HG02678 (cell line): ENCODE measurements around the gene GTF2H3.
"Not testable (repeated sequence)": the region's sequence is repeated elsewhere in the genome, so short reads cannot be mapped to it uniquely, and the experiment has no call there.

Experiments
- ATAC-seq: cut with Tn5 transposase; IDR thresholded peaks from one replicate; pipeline ENCODE4 v1.9.1; 2021; ENCODE audit warnings: mild to moderate bottlenecking, moderate library complexity; ENCODE audit not compliant: unreplicated experiment

Gene GTF2H3

DNA sequence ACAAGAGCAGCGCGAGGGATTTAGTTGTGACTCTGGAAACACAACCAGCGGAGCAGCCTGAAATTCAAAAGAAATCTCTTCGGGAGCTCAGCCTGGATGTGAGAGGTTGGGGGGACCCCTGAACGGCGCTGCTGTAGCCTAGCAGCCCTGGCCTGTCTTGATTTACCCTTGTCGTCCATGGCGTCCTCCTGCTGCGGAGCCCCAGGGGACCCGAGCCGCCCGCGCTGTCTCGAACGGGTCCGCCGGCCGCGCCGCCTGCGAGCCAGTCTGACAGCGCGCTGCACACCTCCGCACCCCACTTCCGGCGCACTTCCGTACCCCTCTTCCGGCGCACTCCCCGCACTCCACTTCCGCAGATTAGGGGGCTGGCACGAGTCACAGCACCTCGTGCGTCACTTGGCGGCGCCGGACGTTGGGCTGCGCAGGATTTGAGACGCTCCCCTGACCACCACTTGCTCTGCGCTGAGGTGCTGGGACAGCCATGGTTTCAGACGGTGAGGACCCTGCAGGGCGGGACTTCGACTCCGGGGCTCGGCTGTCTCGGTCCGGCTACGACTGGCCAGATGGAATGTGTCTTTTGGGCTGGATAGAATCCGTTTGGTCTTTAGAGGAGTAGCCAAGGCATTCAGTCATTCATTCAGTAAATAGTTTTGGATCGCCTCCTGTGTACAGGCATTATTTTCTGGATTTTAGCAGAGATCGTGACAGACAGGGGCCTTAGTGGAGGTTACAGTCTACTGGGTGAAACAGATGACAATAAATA lies at the start of gene GTF2H3, which contains the start of gene EIF2B1:
TSS of gene GTF2H3 (plus strand) at position 451 of the 763 bp plus-strand sequence. CDS start at position 482, 31 bp downstream.
TSS of gene EIF2B1 (minus strand) at position 308 of the 763 bp plus-strand sequence. CDS start at position 179, 129 bp downstream.
- peak; percentile 96 for ATAC-seq

DNA sequence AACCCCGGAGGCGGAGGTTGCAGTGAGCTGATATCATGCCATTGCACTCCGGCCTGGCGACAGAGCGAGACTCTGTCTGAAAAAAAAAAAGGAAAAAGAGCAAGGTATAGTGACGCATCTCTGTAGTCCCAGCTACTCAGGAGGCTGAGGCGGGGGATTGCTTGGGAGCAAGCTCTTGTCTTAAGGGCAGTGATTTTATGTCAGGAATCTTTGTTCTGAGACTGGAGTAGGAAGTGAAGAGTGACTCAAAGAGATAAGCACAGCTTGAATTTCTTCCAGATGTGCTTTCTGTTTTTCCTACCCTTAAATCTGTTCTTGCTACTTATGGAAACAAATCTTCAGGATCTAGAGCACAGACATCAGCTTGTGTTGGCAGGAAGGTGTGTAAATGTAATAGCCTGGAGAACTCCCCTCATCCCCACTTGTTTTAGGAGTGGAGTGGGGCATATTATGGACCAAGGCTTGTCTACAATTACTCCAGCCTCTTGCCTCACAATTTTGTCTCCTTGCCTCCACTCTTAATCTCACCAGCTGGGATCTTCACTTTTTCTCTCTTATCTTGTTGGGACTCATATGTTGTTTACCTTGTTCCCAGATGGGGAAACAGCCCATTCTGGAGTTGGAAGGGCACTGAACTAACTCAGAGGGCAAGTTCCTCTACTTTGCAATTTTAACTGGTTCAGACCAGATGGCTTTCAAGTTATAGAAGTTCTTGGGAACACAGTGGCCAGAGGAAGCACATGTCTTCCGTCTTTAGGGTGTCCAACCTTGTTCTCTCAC lies 41.7 kb upstream of the GTF2H3 start:
- ATAC-seq: no peak

DNA sequence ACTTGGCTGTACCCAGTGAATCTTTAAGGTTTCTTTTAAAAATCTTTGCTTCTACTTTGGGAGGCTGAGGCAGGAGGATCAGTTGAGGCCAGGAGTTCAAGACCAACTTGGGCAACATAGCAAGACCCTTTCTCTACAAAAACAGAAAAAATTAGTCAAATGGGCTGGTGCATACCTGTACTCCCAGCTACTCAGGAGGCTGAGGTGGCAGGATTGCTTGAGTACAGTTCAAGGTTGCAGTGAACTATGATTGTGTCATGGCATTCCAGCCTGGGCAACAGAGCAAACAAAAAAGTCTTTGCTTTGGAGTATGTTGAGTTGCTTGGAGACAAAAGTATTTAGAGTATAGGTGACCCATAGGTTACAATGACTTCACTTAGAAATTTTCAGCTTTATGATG lies 37.9 kb upstream of the GTF2H3 start:
- ATAC-seq: no peak

GRCh38 chr12:123597100-123597499 lies 36.5 kb upstream of the GTF2H3 start:
- no peak for ATAC-seq

DNA sequence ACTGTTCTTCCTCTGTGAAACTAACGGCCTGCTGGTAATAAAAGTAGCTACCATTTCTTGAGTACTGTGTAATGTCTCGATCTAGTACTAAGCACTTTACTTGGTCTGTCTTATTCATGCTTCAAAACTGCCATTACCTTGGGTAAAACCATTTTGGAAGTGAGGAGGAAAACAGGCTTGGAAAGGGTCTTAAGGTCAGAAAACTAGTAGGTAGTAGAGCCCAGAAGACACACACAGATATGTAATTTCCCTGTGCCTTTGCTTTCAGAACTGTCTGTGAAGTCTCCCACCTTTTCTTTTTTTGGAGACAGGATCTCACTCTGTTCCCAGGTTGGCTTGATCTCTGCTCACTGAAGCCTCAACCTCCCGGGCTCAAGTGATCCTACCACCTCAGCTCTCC lies 35.1 kb upstream of the GTF2H3 start:
- no peak for ATAC-seq

DNA sequence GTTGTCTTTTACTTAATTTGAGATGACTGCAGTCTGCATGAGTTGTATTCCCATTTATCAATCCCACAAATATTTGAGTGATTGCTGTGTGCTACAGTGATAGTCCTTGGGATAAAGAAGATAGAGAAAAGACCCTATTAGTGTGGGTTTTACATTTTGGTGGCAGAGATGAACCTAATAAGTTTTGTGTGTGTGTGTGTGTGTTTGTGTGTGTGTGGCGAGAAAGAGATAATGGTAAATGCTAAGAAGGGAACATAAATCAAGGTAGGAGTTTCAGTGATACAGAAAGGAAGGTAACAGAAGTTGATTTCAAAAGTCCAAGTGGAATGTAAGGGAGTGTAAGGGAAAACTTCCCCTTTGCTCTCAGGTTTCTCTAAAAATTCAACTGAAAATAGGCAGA lies 34.3 kb upstream of the GTF2H3 start:
- ATAC-seq: no peak

- no peak for ATAC-seq
Measured at GRCh38 chr12:123599721-123600120, 33.9 kb upstream of the GTF2H3 start.

DNA sequence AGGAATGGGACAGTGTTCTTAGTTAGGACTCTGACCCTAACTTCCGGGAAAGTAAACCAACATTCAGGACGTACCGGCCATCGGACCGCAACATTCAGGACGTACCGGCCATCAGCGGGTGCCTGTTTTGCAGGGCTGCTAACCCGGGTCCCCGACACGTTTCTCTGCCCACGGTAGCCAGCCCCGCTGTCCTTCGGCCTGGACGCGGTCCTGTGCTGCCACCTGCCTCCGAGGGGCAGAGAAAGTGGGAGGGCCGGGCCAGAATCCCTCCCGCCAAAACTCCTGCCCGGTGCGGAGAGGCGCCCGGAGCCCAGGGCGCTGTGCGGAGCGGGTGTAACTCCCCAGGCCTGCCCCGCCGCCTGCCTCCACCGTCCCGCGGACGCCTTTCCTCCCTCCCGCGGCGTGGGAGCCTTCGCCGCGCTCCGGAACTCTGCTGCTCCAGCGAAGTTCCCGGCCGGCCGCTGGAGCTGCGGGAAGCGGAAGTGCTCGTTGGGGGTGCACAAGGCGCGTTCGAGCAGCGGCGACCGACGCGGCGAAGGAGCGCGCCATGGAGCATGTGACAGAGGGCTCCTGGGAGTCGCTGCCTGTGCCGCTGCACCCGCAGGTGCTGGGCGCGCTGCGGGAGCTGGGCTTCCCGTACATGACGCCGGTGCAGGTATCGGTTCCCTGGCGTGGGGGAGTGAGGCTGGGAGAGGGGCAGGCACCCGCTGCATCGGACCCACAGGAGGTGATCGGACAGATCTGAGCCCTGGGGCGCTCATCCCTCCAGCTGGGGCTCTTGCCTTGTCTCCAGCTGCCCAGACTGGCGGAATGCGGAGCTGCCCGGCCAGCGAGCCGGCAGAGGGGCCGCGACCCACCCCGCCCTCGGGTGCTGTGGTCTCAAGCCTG lies 31.8 kb upstream of the GTF2H3 start, which contains the start of gene DDX55:
TSS of gene DDX55 (plus strand) at position 498 of the 888 bp plus-strand sequence. CDS start at position 548, 50 bp downstream.
- peak; percentile 90 for ATAC-seq

DNA sequence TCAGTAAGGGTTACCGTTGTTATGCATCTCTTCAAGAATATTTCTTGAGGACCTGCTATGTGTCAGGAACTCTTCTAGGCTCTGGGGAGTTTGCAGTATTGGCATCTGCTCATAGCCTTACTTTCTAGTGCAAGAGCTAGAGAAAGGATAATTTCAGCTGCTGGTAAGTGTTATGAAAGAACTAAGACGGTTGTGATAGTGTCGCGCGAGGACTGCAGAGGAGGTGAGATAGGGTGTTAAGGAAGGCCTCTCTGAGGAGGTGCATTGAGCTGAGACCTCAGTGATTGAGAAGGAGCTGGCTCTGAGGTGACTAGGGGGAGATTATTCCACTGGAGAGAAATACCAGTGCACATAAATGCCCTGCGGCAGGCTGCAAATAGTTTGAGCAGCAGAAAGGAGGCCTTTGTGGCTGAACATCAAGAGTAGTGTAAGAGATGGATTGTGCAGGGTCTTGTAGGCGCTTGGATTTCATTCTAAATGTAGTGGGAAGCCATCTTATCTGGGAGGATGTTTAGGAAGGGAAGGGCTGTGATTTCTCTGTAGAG lies 30.9 kb upstream of the GTF2H3 start:
- no peak for ATAC-seq

GRCh38 chr12:123603495-123603894 lies 30.1 kb upstream of the GTF2H3 start:
- ATAC-seq: not testable (repeated sequence)

- no peak for ATAC-seq
Measured at GRCh38 chr12:123607756-123608155, 25.9 kb upstream of the GTF2H3 start.

DNA sequence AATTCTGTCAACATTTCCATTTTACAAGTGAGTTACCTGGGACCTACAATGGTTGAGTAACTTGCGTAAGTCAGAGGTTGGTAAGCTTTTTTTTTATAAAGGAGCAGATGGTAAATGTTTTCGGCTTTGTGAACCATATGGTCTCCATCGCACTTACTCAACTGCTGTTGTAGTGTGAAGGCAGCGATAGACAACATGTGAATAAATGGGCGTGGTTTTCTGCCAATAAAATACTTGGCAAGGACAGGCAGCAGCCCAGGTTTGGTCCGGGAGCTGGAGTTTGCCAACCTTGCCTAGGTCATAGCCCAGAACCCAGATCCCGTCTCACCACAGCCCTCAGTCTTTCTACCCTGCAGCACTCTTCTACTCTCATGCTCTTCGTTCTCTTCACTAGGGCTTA lies 25.4 kb upstream of the GTF2H3 start:
- no peak for ATAC-seq

DNA sequence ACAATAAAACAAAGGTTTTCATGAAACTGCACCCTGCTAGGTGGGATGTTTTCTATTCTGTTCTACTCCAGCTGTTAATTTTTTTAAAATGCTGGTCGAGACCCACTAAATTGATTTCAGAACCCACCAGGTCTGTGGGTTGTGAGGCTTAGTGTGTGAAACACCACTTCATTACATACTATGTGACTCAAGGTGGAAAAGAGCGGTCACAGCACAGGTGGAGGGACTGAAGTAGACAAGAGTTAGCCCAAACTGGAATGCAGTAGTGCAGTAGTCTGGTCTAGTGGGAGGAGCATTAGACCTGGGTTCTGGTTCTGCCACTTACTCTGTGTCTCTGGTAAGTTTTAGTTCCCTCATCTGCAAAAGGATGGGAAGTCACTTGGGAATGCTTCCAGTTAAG lies 19.5 kb upstream of the GTF2H3 start:
- ATAC-seq: no peak

GRCh38 chr12:123614531-123614930 lies 19.1 kb upstream of the GTF2H3 start:
- ATAC-seq: no peak

DNA sequence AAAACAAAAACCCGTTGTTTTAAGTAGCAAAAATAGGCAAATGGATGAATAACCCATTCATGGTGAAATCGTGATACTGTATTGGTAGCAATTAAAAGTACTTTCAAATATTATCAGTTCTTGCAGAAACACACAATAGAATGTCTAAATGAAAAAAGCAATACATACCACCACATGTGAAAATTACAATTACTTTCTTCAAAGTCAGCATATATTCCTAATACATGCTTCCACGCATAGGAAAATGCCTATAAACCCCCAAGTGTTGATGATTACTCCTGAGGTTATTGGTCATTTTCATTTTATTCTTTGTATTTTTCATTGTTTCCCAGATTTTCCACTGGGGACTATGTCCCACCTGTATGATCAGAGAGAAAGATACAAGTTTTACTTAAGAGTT lies 16.5 kb upstream of the GTF2H3 start:
- no peak for ATAC-seq

DNA sequence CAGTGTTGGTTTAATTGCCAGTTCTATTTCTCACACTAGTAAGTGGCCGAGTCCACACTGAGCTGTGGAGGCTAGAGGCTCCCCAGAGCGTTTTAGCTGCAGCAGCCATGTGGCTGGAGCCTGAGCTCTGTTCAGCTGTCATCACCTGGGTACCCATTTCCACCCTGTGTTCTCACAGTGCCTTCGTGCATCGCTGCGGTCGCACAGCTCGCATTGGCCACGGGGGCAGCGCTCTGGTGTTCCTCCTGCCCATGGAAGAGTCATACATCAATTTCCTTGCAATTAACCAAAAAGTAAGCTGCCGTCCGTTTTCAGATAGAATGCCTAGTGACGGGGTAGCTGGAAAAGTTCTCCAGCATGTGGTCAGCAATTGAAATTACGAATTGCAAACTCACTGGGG lies 16.0 kb upstream of the GTF2H3 start:
- no peak for ATAC-seq

DNA sequence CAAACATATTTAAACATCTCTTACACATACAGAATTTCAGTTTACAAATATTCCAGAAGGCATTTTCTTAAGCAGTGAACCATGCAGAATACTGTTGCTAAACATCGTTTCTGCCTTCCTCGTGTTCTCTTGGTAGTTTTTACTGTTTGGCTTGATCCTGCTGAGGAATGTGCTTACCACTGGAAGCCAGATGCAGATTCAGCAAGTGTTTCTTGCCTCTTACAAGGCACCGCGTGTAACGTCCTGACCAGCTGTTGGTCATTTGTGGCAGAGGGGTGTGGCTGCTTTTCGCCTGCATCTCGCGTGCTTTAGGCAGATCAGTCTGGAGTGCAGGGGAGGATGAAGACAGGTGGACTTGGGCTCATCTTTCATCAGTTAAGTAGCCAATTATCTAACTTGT lies 12.5 kb upstream of the GTF2H3 start:
- ATAC-seq: no peak

DNA sequence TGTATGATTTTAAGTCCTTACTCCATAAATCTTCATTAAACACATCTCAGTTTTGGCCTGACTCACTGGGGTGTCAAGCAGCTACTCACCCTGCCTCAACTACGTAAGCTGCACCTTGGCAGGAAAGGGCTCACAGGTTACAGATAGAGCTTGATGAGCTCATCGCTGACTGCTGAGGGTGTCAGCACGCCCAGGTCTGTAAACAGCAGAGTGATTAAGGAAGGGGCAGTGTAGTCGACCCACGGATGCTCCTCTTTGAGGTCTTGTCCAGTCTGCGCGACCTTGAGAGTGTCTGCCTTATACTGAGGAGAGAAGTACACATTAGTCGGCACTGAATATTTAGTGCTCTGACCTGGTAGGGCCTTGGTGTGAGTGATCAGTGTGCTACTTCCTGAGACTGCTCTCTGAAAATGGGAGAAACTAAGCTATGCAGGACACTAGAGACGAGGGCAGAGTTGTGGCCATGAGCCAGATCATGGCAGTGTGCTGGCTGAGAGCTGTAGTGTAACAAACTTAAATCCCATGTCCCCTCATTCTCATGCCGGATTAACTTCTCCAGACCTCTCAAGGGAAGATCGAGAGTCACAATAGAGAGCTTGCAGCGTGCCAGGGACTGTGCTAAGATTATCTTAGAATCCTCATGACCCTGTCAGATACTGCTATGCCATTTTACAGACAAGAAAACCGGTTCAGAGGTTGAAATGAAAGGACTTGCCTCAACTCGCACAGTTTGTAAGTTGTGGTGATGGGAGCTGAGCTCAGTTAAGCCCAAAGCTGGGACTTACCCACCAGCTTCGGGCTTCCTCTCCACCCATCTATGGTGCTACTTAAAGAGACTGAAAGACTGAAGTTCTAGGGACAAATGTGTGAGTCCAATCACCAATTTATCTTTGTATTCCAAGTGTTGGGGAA lies 11.8 kb upstream of the GTF2H3 start:
- ATAC-seq: no peak

- no peak for ATAC-seq
Measured at GRCh38 chr12:123634142-123634561, 523 bp downstream of the GTF2H3 start.

- ATAC-seq: no peak
Measured at GRCh38 chr12:123643911-123644310, 10.3 kb downstream of the GTF2H3 start.
